Hematopoietic multipotent progenitor cell treated with erythropoietin and hydrocortisone succinate and interleukin-3 and kit ligand, for 15 days (in vitro differentiated cells): ENCODE measurements around the gene ASB18.

Experiments used
- DNase-seq: peaks from one replicate; pipeline ENCODE4 v3.0.0-alpha.2; 2015; ENCODE audit warnings: low spot score

Gene ASB18

DNA sequence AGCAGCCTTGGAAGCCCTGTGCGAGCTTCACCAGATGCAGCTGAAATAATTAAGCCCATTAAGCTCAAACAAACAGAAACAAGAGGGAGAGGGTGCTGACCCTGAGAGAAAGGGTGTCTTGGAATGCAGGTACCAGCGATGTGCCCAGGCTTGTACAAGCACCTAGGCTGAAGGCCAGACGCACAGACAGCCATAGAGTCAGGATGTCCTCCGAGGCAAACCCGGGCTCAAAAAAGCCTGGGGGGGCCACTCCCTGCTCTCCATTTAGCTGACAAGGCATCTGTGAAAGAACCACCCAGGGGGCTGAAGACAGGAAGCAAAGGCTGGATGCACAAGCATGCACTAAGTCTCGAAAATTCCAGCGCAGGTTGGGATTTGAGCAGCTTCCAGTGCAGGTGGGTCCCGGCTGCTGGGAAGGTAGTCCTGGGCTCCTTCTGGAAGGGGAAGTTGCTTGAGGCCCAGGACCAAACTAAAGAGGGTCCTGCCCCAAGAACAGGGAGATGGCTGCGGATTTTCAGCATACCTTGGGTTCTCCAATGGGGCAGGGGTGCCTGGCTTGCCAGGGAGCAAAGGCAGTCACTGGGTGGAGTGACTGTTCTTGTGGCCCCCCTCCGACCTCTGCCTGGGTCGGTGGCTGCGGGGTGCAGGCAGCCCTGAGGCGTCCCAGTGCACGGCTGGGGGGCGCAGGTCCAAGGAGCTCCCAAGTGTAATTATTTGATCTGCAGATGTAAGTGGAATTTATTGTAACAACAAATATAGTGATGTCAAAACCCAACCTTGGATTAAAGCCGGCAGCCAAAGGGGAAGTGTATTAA lies 102.0 kb downstream of the ASB18 start:
- no peak for DNase-seq

DNA sequence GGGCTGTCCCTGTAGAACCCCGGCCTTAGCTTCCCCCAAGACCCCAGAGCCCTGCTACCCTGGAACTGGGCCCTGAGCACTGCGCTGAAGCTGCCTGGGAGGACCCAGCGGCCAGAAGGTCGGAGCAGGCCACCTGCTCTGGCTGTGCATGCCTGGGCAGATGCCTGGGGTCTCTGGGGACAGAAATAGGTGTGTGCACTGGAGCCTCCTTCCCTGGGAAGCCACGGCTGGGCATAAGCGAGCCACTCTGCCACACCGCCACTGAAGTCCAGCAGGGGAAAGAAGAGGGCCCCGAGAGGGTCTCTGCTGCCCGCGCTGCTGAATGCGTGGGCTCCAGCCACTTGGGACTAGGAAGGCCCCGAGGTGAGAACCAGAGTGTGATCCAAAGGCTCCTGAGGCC lies 102.7 kb downstream of the ASB18 start:
- no peak for DNase-seq

DNA sequence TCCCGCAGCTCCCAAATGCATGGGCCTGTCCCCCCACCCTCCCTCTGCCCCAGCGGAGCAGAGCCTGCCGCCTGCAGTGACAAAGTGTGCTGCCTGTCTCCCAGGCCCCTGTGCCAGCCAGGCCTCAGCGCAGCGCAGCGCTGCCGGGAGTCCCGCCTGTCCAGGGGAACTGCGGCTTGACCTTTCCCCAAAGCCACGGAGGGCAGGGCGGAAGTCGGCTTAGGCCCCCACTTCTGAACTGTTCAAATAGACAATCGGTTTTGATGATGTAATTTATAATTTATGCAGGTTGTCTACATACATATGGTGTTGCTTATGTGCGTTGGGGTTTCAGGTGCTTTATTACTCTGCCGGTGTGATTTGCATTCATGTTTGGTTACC lies 103.1 kb downstream of the ASB18 start:
- DNase-seq = no peak

DNA sequence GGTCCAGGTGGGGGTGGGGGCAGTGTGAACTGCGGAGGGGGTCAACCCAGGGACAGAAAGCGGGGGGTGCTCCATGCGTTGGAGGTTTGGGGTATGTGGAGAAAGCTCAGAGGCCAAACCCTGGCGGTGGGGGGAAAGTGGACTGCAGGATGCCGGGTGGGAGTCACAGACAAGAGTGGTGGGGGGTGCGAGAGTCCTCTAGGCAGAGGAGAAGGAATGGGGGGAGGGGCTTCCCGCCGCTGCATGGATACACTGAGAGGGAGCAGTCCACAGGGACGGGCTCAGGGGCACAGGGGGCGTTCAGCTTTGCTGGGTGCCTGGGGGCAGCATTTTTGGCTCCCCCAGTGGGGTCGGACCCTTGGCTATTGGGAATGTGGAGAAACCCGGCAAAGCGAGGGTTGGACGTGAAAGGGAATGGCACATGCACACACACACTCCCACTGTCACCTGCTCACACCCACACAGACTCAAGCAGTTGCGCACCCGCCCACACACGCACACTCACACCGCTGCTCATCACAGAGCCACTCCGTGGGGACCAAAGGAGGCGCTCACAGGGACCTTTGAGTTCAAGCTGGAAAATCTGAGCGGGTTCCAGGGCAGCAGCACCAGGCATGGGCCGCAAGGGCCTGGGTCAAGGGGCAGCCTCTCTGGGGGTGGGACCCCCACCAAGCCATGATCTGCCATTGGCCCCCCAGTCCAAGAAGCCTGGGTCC lies 103.7 kb downstream of the ASB18 start:
- DNase-seq = no peak

DNA sequence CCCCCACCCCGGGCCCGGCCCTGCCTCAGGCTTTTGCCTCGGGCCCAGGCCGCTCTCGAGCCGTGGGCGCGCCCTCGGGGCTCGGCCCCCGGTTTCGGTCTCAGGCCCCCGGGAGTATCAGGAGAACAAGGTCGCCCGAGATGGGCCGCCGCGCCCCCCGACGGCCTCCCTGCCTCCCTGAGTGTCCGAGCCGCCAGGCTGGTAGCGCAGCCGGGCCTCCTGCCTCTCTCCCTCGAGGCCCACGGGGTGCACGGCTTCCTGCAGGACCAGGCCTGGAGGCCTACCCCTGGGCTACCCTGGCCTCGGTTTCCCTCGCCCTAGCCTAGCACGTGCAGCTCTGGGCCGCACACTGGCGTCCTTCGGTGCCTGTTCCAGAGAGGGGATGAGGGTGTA lies 104.4 kb downstream of the ASB18 start:
- no peak for DNase-seq

DNA sequence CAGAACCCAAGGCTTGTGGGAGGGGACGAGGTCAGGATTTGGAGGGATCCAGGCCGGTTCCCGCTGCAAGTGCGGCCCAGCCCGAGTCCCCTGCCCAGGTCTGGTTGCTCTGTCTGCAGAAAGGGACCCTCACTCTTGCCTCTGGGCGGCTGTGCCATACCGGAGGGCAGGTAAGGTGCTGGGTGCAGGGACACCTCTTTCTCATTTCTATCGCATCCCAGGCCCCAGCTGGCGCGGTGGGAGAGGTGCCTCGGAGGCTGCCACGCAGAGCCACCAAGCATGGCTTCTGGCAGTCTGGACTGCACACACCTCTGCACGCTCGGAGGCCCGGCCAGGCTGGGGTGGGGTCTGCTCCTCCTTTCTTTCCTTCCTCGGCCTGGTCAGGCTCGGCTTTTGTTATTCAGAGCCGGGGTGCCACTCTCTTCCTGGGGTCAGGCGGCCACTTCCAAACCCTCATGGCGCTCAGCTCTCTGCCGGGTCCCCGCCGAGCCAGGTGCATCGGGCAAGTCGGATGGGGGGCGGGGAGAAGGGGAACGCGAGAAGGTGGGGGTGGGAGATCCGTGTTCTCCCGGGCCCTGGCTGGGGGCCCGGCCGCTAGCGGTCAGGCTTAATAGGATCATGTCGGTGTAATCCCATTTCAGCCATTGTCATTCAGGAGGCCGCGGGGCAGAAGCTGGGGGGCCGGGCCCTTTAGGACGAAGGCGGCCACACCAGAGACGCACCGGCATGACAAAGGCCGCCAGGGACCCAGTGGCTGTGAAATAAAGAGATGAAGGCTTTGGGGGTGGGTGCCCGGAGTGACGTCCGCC lies 105.0 kb downstream of the ASB18 start:
- DNase-seq = no peak

DNA sequence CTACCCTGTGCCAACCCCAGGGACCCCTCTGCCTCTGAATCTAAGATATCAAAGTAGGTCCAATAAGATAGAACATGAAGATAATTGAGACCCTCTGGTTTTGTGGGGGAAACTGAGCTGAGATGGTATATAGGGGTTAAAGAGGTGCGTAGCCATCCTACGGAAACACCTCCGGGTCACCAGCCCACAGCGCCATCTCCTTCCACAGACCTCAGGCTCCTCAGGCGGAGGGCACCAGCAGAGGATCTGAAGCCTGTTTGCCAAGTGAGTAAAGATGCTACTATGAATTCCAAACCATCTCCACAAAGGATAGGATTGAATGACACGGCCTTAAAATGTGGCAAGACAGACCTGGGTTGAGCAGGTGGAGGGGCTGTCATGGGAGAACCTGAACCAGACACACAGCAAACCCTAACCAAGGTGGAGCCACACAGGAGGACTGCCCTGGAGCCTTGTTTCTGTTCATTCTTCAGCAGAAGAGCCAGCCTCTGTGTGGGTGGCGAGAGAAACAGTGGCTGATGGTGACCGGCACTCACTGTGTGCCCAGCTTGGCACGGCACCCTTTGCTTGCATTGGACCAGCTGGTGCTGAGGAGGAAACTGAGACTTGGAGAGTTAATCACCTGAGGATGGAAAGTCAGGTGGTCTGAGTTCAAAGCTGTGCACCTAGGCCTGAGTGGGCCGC lies 106.2 kb downstream of the ASB18 start:
- no peak for DNase-seq

DNA sequence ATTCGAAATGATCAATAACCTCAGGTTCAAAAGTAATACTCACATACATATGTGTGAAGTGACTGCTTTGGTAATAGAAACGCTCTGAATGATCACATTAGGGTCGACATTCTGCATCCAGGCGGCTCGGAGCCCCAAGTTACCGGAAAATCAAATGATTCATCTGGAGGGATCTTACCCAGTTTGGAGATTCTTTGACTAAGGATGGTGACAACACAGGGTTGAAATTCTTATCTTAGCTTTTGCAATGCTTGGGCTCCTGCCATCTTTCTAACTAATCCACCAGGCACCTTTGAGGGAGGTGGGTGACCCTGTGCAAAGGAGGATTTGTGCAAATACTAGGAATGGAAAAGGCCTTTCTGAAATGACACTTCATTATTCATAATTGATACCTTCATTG lies 106.8 kb downstream of the ASB18 start:
- DNase-seq = no peak

DNA sequence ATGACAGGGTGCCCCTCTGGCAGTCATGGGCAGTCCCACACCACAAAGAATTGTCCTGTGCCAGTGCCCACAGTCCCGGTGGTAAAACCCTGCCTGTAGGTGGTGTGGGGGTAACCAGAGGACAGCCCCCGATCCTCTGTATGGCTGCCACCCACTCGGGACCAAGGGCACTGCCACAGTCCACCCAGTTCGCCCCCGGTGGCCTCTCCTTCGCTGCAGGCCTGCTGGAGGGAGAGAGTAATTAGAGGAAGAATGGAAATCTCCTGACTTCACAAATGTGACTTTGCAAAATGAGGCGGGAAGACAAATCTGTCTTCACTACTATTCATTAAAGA lies 107.4 kb downstream of the ASB18 start:
- DNase-seq = no peak

DNA sequence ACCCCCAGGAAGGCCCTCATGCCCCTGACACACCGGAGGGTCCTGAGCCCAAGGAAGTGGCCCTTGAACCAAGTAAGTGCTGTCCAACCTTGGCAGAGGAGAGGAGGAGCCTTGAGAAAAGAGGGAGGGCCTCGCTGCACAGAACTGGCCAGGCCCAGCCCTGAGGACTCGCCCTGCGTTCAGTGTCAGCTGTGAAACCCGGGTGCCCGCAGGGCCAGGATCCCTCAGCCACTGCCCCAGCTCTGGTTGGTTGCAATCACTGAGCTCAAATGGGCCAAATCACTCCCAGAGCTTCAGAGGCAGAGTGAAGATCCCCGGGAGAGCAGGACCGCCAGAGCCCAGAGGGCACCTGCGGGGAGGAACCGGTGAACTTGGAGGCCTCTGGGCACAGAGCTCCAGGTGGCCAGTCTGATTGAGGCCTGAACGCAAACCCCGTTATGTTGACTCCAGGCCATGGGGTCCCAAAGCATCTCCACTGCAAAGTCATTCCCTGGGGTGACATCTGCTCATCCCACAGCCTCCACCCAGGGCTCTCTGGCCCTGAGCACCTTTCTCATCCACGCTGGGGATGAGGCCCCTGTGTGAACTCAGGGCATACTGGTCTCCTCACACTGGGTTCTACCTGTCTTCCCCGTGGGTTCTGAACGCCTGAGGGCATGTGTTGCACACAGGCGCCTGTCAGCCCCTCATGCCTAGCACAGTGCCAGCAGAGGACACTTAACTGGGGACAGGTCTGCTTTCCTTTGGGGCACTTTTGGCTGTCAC lies 107.9 kb downstream of the ASB18 start:
- no peak for DNase-seq

DNA sequence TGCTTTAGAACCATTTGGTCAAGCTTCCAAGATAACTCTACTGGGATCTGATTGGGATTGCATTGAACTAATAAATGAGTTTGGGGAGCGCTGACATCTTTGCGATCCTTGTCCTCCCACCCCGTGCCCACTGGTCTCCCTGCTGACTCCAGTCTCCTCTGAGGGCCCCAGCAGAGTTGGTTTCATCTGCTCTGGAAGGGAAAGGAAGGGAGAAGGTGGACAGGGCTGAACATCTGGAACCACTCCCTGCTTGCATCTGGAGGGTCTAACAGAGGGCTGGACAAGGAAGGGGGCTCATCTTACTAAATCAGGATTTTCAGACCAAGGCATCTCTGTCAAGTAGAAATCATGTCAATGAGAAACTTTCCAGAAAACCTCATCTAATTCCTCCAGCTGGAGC lies 108.8 kb downstream of the ASB18 start:
- DNase-seq = no peak

DNA sequence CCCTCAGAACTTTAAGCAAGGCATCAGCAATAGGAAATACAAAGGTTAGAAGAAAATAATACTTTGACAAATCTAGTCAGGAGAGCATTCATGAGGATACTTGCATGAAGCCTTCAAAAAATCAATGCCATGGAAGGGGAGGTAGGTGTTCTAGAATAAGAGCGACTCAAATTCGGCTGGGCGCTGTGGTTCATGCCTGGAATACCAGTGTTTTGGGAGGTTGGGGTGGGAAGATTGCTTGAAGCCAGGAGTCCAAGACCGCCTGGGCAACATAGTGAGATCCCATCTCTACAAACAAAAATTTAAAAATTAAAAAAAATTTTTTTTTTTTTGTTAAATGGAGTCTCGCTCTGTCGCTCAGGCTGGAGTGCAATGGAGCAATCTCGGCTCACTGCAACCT lies 117.8 kb downstream of the ASB18 start:
- DNase-seq = no peak

DNA sequence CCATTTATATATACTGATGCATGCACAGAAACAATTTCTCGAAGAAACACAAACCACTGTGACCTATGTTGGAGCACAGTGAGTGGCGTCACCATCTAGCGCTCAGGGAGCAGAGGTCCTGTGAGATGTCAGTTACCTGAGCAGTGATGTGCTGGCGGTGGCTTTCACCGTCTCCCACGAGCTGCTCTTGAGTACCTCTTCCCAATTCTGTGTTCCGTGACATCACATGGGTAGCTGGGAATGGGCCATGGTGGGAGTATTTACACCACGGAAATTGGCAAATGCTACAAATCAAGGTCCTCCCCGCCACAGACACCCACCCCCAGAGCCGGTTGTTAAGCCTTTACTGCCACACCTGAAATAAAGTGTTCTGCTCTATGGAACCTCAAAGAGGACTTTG lies 120.4 kb downstream of the ASB18 start:
- no peak for DNase-seq
